ENCODE data around the gene FANCI. TPM values are rescaled to one million over a fixed set of nuclear protein-coding genes. Genes with fewer than 3 reads are reported as not detected.

Gene FANCI
- total RNA-seq, 1 experiment from 2014 or later: 163 TPM

GRCh38 chr15:89363770-89364169 lies 120.0 kb downstream of the FANCI start:
- no peak overlapping the region for H3K27ac ChIP-seq (ENCODE audit: low read depth, low read length, poor library complexity, severe bottlenecking)
- no peaks in the 10 kb centered on the region for H3K36me3 ChIP-seq (ENCODE audit: insufficient read depth, low read length, poor library complexity, severe bottlenecking)
- no peak overlapping the region for H3K4me3 ChIP-seq (ENCODE audit: low read depth, low read length, poor library complexity, severe bottlenecking)
- H3K27me3 ChIP-seq (replicated peaks; ENCODE audit: insufficient read depth, low read depth, low read length, poor library complexity): peaks cover 70% of the 10 kb centered on the region
- no peak for DNase-seq (ENCODE audit: low spot score)
- no peak for TF ChIP-seq EZH2 (IDR thresholded peaks at IDR 0.05; ENCODE audit: borderline replicate concordance, low read depth, low read length, poor library complexity, severe bottlenecking)
- TF ChIP-seq CTCF (conservative IDR thresholded peaks at IDR 0.05; ENCODE audit: low read depth, low read length): no peak
- BruUV-seq (replicated peaks): no TSS peak
- POLR2A ChIA-PET (ENCODE audit: low non-redundant PET): no interaction called here
- CTCF ChIA-PET: interaction anchor here (0.8 kb wide), 1 partner anchor 53 kb away, joined by 3 read pairs; no protein-coding TSS in a partner anchor
- no peaks in the 10 kb centered on the region for H3K9me3 ChIP-seq (ENCODE audit: low read depth, low read length, poor library complexity, severe bottlenecking)
- intact Hi-C loops (cut with micrococcal nuclease; ENCODE audit: unreplicated experiment): no loop called here
- H3K4me1 ChIP-seq (ENCODE audit: insufficient read depth, low read length, poor library complexity, severe bottlenecking): peaks cover 10% of the 10 kb centered on the region

GRCh38 chr15:89364341-89364740 lies 120.6 kb downstream of the FANCI start:
- no peak overlapping the region for H3K4me3 ChIP-seq (ENCODE audit: low read depth, low read length, poor library complexity, severe bottlenecking)
- ChIA-PET POLR2A (ENCODE audit: low non-redundant PET) (no interaction called here), CTCF (interaction anchor here (0.8 kb wide), 1 partner anchor 53 kb away, joined by 3 read pairs; no protein-coding TSS in a partner anchor)
- peaks cover 73% of the 10 kb centered on the region for H3K27me3 ChIP-seq (replicated peaks; ENCODE audit: insufficient read depth, low read depth, low read length, poor library complexity)
- no peak for TF ChIP-seq EZH2 (IDR thresholded peaks at IDR 0.05; ENCODE audit: borderline replicate concordance, low read depth, low read length, poor library complexity, severe bottlenecking)
- TF ChIP-seq CTCF (conservative IDR thresholded peaks at IDR 0.05; ENCODE audit: low read depth, low read length): no peak
- no peaks in the 10 kb centered on the region for H3K9me3 ChIP-seq (ENCODE audit: low read depth, low read length, poor library complexity, severe bottlenecking)
- H3K27ac ChIP-seq (ENCODE audit: low read depth, low read length, poor library complexity, severe bottlenecking): no peak overlapping the region
- no peaks in the 10 kb centered on the region for H3K36me3 ChIP-seq (ENCODE audit: insufficient read depth, low read length, poor library complexity, severe bottlenecking)
- intact Hi-C loops (cut with micrococcal nuclease; ENCODE audit: unreplicated experiment): no loop called here
- DNase-seq (ENCODE audit: low spot score): no peak
- no TSS peak for BruUV-seq (replicated peaks)
- peaks cover 6% of the 10 kb centered on the region for H3K4me1 ChIP-seq (ENCODE audit: insufficient read depth, low read length, poor library complexity, severe bottlenecking)

GRCh38 chr15:89364741-89365450 lies 121.1 kb downstream of the FANCI start:
- Histone ChIP-seq H3K4me1 (ENCODE audit: insufficient read depth, low read length, poor library complexity, severe bottlenecking) (peaks cover 4% of the 10 kb centered on the region), H3K27ac (ENCODE audit: low read depth, low read length, poor library complexity, severe bottlenecking) (no peak overlapping the region), H3K36me3 (ENCODE audit: insufficient read depth, low read length, poor library complexity, severe bottlenecking) (no peaks in the 10 kb centered on the region), H3K4me3 (ENCODE audit: low read depth, low read length, poor library complexity, severe bottlenecking) (no peak overlapping the region), H3K27me3 (replicated peaks; ENCODE audit: insufficient read depth, low read depth, low read length, poor library complexity) (peaks cover 72% of the 10 kb centered on the region), H3K9me3 (ENCODE audit: low read depth, low read length, poor library complexity, severe bottlenecking) (no peaks in the 10 kb centered on the region)
- CTCF ChIA-PET: interaction anchor here (0.8 kb wide), 1 partner anchor 52 kb away, joined by 3 read pairs; no protein-coding TSS in a partner anchor
- intact Hi-C loops (cut with micrococcal nuclease; ENCODE audit: unreplicated experiment): no loop called here
- TF ChIP-seq CTCF (conservative IDR thresholded peaks at IDR 0.05; ENCODE audit: low read depth, low read length) (no peak), EZH2 (IDR thresholded peaks at IDR 0.05; ENCODE audit: borderline replicate concordance, low read depth, low read length, poor library complexity, severe bottlenecking) (no peak)
- POLR2A ChIA-PET (ENCODE audit: low non-redundant PET): no interaction called here
- no TSS peak for BruUV-seq (replicated peaks)
- DNase-seq (ENCODE audit: low spot score): no peak
